Uterus (tissue), 2 donors: ENCODE data around the gene LRRC3.

Source experiments
- POLR2A ChIP-seq, 2 donors: fragments of 450-650 bp; IDR thresholded peaks; one replicate each; pipeline ENCODE4 v1.6.1; 2016; ENCODE audit warnings: antibody characterized with exemption in 2 of 2, mild to moderate bottlenecking in 1 of 2, moderate library complexity in 1 of 2
- TF ChIP-seq, protein P1 (sequence below), 4 experiments: fragments of 200-600 bp in 2 of 4; fragments of 450-650 bp in 2 of 4; sonication (generic) in 2 of 4; IDR thresholded peaks; one replicate each; pipeline ENCODE4 v1.5.1; 2016 to 2019; ENCODE audit warnings: antibody characterized with exemption in 4 of 4, mild to moderate bottlenecking in 2 of 4, moderate library complexity in 1 of 4

DNA sequence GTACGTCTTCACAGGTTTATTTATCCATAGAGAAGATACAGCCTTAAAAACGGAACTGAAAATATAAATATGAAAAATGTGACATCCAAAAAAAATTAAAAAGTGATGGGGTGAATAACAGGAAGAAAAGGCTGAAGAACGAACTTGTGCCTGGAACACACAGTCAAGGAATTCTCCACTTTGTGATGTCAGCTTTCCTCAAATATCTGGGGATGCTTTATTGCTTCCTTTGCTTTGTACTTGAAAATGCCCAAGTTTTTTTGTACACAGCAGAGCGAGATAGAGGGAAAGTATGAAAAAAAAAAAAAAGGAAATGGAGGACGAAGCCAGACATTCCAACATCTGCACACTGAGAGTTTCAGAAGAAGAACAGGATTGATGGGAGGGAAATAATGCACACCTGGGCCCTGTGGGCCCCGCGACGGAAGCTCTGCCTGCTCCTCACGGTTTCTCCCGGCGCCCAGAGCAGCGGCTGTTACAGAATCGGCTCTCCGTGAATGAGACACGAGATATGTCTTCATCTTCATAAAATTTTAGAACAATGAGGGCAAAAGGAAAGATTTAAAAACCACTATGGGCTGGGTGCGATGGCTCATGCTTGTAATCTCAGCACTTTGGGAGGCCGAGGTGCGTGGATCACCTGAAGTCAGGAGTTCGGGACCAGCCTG lies 10.0 kb upstream of the LRRC3 start:
- TF ChIP-seq, protein P1, sequence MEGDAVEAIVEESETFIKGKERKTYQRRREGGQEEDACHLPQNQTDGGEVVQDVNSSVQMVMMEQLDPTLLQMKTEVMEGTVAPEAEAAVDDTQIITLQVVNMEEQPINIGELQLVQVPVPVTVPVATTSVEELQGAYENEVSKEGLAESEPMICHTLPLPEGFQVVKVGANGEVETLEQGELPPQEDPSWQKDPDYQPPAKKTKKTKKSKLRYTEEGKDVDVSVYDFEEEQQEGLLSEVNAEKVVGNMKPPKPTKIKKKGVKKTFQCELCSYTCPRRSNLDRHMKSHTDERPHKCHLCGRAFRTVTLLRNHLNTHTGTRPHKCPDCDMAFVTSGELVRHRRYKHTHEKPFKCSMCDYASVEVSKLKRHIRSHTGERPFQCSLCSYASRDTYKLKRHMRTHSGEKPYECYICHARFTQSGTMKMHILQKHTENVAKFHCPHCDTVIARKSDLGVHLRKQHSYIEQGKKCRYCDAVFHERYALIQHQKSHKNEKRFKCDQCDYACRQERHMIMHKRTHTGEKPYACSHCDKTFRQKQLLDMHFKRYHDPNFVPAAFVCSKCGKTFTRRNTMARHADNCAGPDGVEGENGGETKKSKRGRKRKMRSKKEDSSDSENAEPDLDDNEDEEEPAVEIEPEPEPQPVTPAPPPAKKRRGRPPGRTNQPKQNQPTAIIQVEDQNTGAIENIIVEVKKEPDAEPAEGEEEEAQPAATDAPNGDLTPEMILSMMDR (IDR thresholded peaks at IDR 0.05) = no peak
- no peak for TF ChIP-seq POLR2A (IDR thresholded peaks at IDR 0.05)
